Aorta (tissue), 5 donors: ENCODE data around the gene HUNK. TPM values are rescaled to one million over a fixed set of nuclear protein-coding genes. Genes with fewer than 3 reads are reported as not detected.

Experiments
- ATAC-seq: fragments of 200-7000 bp; cut with Tn5 transposase; one replicate; pipeline ENCODE4 v1.9.1; 2022; ENCODE audit warnings: moderate library complexity; ENCODE audit not compliant: low FRiP score
- DNase-seq, 2 donors: peaks; one replicate each; pipeline ENCODE4 v3.0.0-alpha.2; 2020
- H3K27ac ChIP-seq, 2 donors: one replicate each; pipeline ENCODE4 v1.5.1; 2013; ENCODE audit warnings: low read length in 2 of 2, mild to moderate bottlenecking in 2 of 2, moderate library complexity in 2 of 2, control low read depth in 1 of 2, inconsistent platforms in 1 of 2, low read depth in 1 of 2
- H3K27me3 ChIP-seq, 2 donors: one replicate each; pipeline ENCODE4 v1.6.1; 2013; ENCODE audit warnings: control low read depth in 1 of 2, low read length in 1 of 2, mild to moderate bottlenecking in 1 of 2, moderate library complexity in 1 of 2; ENCODE audit not compliant: insufficient read depth in 2 of 2, control insufficient read depth in 1 of 2
- H3K36me3 ChIP-seq, 2 donors: one replicate each; pipeline ENCODE4 v1.6.1; 2013; ENCODE audit warnings: control low read depth in 1 of 2, low read length in 1 of 2, mild to moderate bottlenecking in 1 of 2; ENCODE audit not compliant: insufficient read depth in 2 of 2, control insufficient read depth in 1 of 2
- H3K4me1 ChIP-seq, 2 donors: one replicate each; pipeline ENCODE4 v1.6.1; 2013; ENCODE audit warnings: low read length in 2 of 2, control low read depth in 1 of 2, mild to moderate bottlenecking in 1 of 2, moderate library complexity in 1 of 2; ENCODE audit not compliant: insufficient read depth in 2 of 2, control insufficient read depth in 1 of 2
- H3K4me3 ChIP-seq, 2 donors: one replicate each; pipeline ENCODE4 v1.5.1; 2013; ENCODE audit warnings: low read length in 2 of 2, control low read depth in 1 of 2, mild to moderate bottlenecking in 1 of 2
- H3K9me3 ChIP-seq: one replicate; pipeline ENCODE4 v1.6.1; 2013; ENCODE audit warnings: mild to moderate bottlenecking, low read length; ENCODE audit not compliant: control insufficient read depth
- WGBS, 2 donors: extraction: QIAGEN DNeasy Blood & Tissue Kit; methylation state at CpG; one replicate each; pipeline ENCODE4 v1.1.7; 2013; 5-methylcytosine and 5-hydroxymethylcytosine counted together
- intact Hi-C, 2 donors: fragments of 100-400 bp; cut with DNase I; formaldehyde crosslinking; loops; one replicate each; pipeline versions ENCODE4 v1.14.2 to v1.15.0; 2022
- polyA plus RNA-seq, 2 donors: library from polyadenylated mRNA; stranded (reverse); fragments of 200-250 nt; gene quantifications; one replicate each; pipeline ENCODE4 v1.2.3, GENCODE V29; 2013
- total RNA-seq, 2 donors: library from RNA; stranded (reverse); fragmentation: NEBNext Ultra II Directional; extraction: Animal tissue kit (Norgen Biotek cat#: 25700); gene quantifications; one replicate each; pipeline ENCODE4 v1.2.1, GENCODE V29; 2021
- donor health status: healthy with polysubstance abuse.
- donor health status: Bipolar disorder and iron deficiency.
- donor health status: DM: no; HTN: no; CAD: no.
- donor health status: DM: no; HTN: no; CAD: no.
- donor health status: DM: yes; HTN: yes; CAD: no.

The HUNK gene
- total and polyA plus RNA-seq, 4 donors = 0.13 to 5.2 (median 0.45) TPM; not detected in 1

DNA sequence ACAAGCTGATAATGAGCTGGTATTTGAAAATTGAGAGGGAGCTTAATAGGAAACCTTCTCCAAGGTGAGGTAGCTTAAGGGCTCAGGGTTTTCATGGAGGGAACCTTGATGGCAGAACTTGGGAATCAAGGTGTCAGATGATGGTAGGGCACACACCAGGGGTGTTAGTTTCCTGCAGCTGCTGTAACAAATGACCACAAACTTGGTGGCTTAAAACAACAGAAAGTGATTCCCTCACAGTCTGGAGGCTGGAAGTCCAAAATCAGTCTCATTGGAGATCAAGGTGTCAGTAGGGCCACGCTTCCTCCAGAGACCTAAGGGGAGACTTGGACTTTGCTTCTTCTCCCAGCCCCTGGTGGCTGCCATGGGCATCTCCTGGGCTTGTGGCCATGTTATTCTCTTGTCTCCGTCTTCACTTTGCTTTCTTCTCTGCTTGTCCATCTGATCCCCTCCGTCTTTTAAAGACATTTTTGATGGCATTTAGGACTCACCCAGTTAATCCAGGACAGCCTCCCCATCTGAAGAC lies 45.5 kb downstream of the HUNK start:
- 95 to 97% methylated on average over 3 of the region's 3 CpGs for WGBS, 2 donors
- H3K27ac ChIP-seq = no peak overlapping the region
- intact Hi-C loops = no loop called here
- ATAC-seq = no peak
- H3K36me3 ChIP-seq = no peaks in the 10 kb centered on the region
- H3K4me1 ChIP-seq = no peaks in the 10 kb centered on the region
- no peaks in the 10 kb centered on the region for H3K9me3 ChIP-seq
- DNase-seq = no peak
- H3K4me3 ChIP-seq = no peak overlapping the region
- H3K27me3 ChIP-seq = no peaks in the 10 kb centered on the region

DNA sequence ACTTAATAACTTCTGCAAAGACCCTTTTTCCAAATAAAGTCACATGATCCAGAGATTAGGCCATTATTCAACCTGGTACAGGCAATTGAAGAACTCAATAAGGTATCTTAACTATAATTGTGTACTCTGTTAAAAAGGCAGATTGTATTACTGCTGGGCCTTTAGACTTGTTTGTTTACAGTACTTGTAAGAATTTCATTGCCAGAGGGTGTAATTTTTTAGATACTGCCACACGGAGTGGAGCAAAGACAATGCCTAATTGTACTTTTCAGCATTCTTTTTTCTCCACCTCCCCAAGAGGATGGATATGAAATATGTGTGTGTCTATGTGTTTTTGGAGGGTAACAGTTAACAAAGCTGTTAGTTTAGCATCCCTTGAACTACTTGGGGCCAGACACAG lies 47.5 kb downstream of the HUNK start:
- Histone ChIP-seq H3K27me3 (no peaks in the 10 kb centered on the region), H3K27ac (no peak overlapping the region), H3K9me3 (no peaks in the 10 kb centered on the region), H3K4me3 (no peak overlapping the region), H3K4me1 (no peaks in the 10 kb centered on the region), H3K36me3 (no peaks in the 10 kb centered on the region)
- DNase-seq (no peak), ATAC-seq (no peak)
- intact Hi-C loops = no loop called here
- 88 to 91% methylated on average over 1 of the region's 1 CpG for WGBS, 2 donors

GRCh38 chr21:31921079-31921478 lies 48.3 kb downstream of the HUNK start:
- Histone ChIP-seq H3K4me1 (no peaks in the 10 kb centered on the region), H3K27ac (no peak overlapping the region), H3K9me3 (no peaks in the 10 kb centered on the region), H3K27me3 (no peaks in the 10 kb centered on the region), H3K36me3 (no peaks in the 10 kb centered on the region), H3K4me3 (no peak overlapping the region)
- ATAC-seq (no peak), DNase-seq (no peak)
- intact Hi-C loops = no loop called here
- 95% methylated on average over 6 of the region's 6 CpGs for WGBS, 2 donors

DNA sequence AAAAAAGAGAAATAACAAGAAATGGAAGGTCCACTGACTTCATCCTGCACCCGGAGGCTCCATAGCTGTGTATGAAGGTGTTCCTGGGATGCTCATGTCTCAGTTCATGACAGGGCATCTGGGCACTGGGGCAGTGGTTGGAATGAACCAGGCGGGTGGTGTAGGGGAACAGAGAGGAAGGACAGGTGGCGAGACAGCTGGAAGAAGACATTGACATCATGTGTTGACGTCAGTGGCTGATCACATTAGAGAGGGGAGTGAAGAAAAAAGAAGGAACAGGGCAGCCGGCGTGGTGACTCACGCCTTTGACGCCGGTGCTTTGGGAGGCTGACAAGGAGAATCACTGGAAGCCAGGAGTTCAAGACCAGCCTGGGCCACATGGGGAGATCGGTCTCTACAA lies 50.1 kb downstream of the HUNK start:
- Histone ChIP-seq H3K4me3 (no peak overlapping the region), H3K36me3 (no peaks in the 10 kb centered on the region), H3K4me1 (no peaks in the 10 kb centered on the region), H3K27me3 (no peaks in the 10 kb centered on the region), H3K9me3 (no peaks in the 10 kb centered on the region), H3K27ac (no peak overlapping the region)
- ATAC-seq (no peak), DNase-seq (no peak)
- intact Hi-C loops = no loop called here
- WGBS, 2 donors = 96 to 97% methylated on average over 10 of the region's 10 CpGs

GRCh38 chr21:31923756-31924155 lies 50.9 kb downstream of the HUNK start:
- Histone ChIP-seq H3K36me3 (no peaks in the 10 kb centered on the region), H3K4me3 (no peak overlapping the region), H3K4me1 (no peaks in the 10 kb centered on the region), H3K27ac (no peak overlapping the region), H3K27me3 (no peaks in the 10 kb centered on the region), H3K9me3 (no peaks in the 10 kb centered on the region)
- no peak for ATAC-seq
- intact Hi-C loops = no loop called here
- 97 to 100% methylated on average over 3 of the region's 3 CpGs for WGBS, 2 donors
- DNase-seq = no peak

- WGBS, 2 donors = 97 to 98% methylated on average over 13 of the region's 13 CpGs
- Histone ChIP-seq H3K27me3 (no peaks in the 10 kb centered on the region), H3K4me3 (no peak overlapping the region), H3K4me1 (no peaks in the 10 kb centered on the region), H3K27ac (no peak overlapping the region), H3K36me3 (no peaks in the 10 kb centered on the region), H3K9me3 (no peaks in the 10 kb centered on the region)
- DNase-seq (no peak), ATAC-seq (no peak)
- intact Hi-C loops = no loop called here
Measured at GRCh38 chr21:31924548-31924947, 51.7 kb downstream of the HUNK start.

GRCh38 chr21:31926498-31926897 lies 53.7 kb downstream of the HUNK start:
- intact Hi-C loops = no loop called here

DNA sequence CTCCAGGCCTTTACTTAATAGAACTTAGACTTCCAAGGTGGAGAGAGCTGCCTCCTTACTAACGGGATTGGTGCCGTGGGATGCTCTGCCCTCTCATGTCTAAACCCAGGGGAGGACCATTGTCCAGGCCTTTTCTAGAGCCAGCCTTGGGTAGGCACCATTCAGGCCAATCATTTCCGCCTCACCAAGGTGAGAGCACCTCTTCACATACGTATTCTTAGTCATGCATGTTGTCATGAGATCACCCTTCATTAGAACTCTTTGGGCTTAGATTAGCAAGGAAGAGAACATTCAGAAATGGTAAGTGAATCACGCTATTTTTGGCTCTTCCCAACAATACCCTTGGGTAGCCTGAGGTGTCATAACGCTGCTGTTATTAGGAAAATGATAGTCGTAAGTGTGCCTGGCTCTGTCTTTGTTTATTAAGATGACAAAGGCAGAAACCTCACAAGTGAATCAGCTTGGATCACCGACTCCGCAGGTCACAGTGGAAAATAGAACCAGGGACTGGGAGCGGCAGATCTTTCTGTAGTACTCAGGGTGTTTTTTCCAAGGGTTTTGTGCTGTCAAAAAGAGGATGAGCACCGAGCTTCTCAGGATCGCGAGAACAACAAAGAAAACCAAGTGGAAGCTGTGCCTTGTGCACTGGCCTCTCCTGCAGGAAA lies 55.0 kb downstream of the HUNK start:
- H3K27me3 ChIP-seq = no peaks in the 10 kb centered on the region
- intact Hi-C loops = no loop called here
- H3K9me3 ChIP-seq = no peaks in the 10 kb centered on the region
- no peak overlapping the region for H3K4me3 ChIP-seq
- H3K36me3 ChIP-seq = no peaks in the 10 kb centered on the region
- WGBS, 2 donors = 76 to 83% methylated on average over 13 of the region's 13 CpGs
- ATAC-seq (no peak), DNase-seq (no peak)
- H3K27ac ChIP-seq = no peak overlapping the region
- no peaks in the 10 kb centered on the region for H3K4me1 ChIP-seq

More at GRCh38 chr21:31926498-31926897, 53.7 kb downstream of the HUNK start:
- no peaks in the 10 kb centered on the region for H3K27me3 ChIP-seq
- no peaks in the 10 kb centered on the region for H3K4me1 ChIP-seq
- ATAC-seq (no peak), DNase-seq (no peak)
- no peak overlapping the region for H3K27ac ChIP-seq
- 98 to 99% methylated on average over 3 of the region's 3 CpGs for WGBS, 2 donors
- H3K9me3 ChIP-seq = no peaks in the 10 kb centered on the region
- H3K4me3 ChIP-seq = no peak overlapping the region
- H3K36me3 ChIP-seq = no peaks in the 10 kb centered on the region

- Histone ChIP-seq H3K4me1 (no peaks in the 10 kb centered on the region), H3K27me3 (no peaks in the 10 kb centered on the region), H3K4me3 (no peak overlapping the region), H3K27ac (no peak overlapping the region), H3K36me3 (no peaks in the 10 kb centered on the region), H3K9me3 (no peaks in the 10 kb centered on the region)
- ATAC-seq (no peak), DNase-seq (no peak)
- intact Hi-C loops = no loop called here
- 89 to 91% methylated on average over 4 of the region's 4 CpGs for WGBS, 2 donors
Measured at GRCh38 chr21:31928656-31929055, 55.8 kb downstream of the HUNK start.
